ENCODE results near the gene TRIM26.
"Not testable (repeated sequence)": the region's sequence is repeated elsewhere in the genome, so short reads cannot be mapped to it uniquely, and the experiment has no call there.

The TRIM26 gene

DNA sequence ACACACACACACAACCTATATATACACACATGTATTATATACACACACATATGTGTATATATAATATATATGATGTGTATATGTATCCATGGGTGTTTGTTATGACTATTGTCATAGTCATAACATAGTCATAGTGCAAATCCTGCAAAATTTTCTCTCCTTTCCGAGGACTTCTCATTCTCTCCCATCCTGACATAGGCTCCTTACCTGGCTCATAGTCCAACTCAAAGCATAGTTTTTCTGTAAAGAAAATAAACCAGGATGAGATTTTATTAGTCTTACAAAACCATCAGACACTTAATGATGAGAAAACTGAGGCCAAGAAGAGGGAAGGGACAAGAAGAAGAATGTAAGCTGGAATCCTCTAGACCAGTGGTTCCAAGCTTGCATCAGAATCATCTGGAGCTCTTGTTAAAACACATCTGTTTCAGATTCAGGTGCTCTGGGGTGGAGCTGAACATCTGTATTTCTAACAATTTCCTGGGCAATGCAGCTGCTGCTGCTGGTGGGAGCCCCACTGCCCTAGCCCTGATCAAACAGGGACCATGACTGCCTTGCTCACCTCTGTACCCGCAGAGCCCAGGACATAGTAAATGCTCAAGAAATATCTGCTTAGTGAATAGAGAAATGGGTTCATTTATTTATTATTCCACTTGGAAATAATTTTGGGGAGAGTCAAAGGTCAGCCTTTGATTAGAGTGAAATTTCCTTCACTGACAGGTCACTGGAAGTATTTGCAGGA lies 57.5 kb downstream of the TRIM26 start:
- in situ Hi-C loops (cut with MboI; ENCODE audit: low sequenced_read_pairs) = no loop called here

DNA sequence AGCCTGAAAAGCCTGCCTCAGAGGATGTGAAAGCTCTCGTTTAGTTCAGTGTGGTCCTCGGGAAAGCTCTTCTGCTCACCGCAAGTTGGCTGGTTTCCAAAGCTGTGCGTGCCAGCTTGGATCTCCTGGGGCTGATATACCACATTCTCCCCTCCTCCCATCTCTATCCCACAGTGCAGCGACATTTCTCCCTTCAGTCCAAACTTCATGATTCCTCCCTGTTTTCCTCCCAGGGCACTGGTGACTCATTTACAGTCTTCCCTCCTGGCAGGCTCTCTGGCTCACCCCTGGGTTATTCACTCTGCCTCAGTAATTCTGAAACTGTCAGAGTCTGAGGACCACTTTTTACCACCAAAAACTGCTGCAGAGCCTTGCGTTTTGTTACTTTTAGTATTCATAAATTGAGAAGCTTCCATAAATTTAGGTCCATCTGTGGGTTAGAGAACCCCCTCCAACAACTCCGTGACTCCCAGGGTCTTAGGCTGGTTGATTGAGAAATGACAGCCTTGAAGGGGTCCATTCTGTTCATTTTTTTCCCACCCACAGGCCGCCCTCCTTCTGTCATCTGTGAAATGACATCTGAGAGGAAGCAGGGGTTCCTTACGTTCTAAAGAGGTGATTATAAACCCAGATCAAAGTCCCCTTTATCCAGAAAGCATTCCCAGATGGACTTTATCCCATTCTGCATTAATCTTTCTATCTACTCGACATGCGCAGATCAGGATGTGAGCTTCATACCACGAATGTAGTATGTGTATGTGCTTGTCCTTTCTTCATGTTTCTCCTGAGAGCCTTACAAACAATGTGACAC lies 58.3 kb downstream of the TRIM26 start:
- in situ Hi-C loops (cut with MboI; ENCODE audit: low sequenced_read_pairs) = no loop called here

GRCh38 chr6:30154061-30154460 lies 59.1 kb downstream of the TRIM26 start:
- in situ Hi-C loops (cut with MboI; ENCODE audit: low sequenced_read_pairs) = no loop called here

DNA sequence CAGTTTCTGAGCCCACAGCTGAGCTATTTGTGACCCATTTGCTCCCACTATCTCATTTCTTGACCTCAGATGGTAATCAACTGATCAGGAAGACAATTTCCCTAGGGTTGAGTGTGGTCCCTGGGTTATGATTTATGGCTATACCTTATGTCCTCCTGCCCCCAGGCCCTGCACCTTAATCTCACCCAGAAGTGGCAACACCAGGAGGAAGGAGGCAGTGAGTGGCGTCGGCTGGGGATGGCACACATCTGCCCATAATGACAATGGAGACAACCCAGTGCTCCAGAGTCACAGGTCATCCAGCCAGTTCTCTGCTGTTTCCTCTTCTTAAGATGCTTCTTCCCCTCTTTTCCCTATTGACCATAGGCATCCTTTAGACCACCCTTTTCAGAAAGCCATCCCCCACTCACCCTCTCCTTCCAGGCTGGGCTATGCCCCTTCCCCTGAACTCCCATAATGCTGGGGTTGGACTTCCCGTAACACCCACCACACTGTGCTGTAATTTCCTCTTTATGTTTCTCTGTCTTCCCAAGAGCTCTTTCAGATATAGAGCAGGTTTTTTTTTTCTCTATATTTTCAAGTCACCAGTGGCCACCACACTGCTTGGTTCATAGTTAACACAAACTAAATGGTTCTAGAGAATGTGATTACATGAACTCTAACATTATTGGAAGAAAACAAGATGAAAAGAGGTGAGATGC lies 60.1 kb downstream of the TRIM26 start:
- in situ Hi-C loops (cut with MboI; ENCODE audit: low sequenced_read_pairs) = no loop called here

DNA sequence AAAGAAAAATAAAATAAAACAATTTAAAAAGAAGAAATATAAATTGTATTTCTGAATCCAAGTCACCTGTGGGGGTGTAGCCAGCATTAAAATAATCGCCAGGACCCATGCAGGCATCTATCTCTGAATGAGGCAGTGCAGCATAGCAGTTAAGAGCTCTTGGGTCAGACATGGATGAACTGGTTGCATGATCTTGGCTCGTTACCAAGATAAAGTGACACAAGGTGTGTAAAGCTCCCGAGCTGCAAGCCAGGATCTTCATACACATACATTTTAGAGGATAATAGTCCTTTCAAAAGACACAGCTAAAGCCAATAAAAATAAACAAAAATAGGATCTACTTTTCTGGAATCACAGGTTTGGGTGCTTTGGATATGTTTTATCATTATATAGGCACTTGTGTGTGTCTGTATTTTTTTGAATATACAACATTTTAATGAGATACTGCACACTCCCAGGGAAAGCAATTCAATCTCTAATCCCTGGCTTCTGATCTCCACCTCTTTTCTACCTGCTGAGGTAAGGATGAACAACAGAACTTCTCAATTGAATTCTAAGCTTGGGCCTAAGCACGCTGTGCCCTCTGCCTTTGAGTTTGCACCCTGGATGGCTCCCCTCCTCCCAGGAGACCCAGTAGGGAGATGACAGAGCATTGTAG lies 61.1 kb downstream of the TRIM26 start:
- in situ Hi-C loops (cut with MboI; ENCODE audit: low sequenced_read_pairs) = no loop called here

DNA sequence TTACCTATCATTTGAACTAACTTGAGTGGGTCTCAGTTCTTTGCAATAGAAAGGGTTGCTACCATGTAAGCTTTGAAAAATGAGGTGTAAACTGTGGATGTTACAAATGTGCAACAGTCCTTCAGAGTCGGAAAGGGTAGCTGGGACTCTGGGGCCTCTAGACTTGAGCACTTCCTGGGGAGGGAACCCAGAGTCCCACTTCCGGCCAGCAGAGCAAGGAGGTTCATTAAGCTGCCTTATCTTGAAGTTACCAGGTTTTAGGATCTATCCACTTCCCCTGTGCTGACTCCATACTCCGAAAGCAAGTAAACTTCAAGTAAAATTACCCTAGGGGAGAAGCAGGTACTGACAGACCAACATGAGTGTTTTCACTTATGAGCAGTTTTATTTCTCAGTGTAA lies 61.6 kb downstream of the TRIM26 start:
- in situ Hi-C loops (cut with MboI; ENCODE audit: low sequenced_read_pairs) = no loop called here

DNA sequence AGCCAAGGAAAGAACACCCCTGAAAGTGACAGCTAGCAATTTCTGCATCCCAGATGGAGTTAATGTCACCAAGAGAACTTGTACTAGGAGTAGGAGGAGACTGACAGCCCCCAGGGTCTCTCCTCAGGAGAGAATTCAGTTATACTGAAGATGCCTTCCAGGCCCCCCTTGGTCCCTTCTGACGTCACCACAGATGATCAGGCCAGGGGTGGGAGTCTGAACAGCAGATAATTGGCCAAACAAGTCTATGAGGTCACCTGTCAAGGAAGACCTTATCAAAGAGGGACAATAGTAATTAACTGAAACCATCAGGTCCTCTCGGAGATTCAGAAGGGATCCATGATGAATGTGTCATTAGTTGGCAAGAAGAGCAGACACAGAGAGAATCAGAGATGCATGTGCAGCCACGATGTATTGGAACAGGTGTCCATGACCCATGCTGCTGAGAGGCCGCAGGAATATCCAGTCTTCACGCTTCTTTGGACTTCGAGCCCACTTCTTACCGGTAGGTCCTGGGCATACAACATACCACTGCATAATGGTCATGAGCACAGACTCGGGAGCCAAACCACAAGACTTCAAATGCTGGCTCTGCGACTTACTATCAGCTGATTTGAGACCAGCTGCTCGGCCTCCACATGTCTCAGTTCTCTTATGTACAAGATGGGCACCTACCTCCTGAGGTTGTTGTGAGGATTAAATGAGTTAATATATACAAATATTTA lies 62.4 kb downstream of the TRIM26 start:
- in situ Hi-C loops (cut with MboI; ENCODE audit: low sequenced_read_pairs) = no loop called here

GRCh38 chr6:30149858-30150550 lies 63.2 kb downstream of the TRIM26 start:
- in situ Hi-C loops (cut with MboI; ENCODE audit: low sequenced_read_pairs) = no loop called here

- in situ Hi-C loops (cut with MboI; ENCODE audit: low sequenced_read_pairs) = no loop called here
Measured at GRCh38 chr6:30149234-30149633, 64.0 kb downstream of the TRIM26 start.

GRCh38 chr6:30147096-30147495 lies 66.1 kb downstream of the TRIM26 start:
- in situ Hi-C loops (cut with MboI; ENCODE audit: low sequenced_read_pairs) = no loop called here

DNA sequence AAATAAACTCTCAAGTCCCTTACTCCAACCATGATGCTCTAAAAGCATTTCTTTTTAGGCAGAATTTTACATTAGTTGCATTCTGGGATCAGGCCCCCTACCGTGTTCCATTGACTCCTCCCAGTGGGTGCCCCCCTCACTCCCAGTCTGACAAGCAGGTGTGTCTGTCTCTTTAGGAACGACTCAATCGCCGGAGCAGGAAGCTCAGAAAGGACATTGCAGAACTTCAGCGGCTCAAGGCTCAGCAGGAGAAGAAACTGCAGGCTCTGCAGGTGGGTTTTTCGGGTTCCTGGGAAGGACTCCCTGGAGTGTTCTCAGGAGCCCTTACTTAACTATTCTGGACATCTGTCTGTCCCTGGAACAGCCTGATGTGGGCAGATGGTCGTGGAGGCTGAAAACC lies 67.4 kb downstream of the TRIM26 start:
- in situ Hi-C loops (cut with MboI; ENCODE audit: low sequenced_read_pairs) = no loop called here

DNA sequence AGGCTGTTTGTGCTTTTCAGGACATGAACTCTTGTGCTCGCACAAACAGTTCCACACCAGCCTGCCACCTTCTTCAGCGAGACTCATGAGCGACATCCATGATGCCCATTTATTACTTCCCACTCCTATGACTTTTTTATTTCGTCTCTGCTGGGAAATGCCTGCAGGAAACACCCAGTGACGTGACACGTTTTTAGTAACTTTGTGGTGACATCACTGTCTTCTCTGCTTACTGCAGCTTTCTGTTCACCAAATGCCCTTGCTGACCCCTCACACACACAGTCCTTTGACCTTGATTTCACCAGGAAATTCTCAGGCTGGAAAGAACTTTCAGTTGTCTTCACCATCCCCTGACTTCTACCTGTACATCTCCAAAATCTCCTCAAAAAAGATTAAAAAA lies 68.4 kb downstream of the TRIM26 start:
- in situ Hi-C loops (cut with MboI; ENCODE audit: low sequenced_read_pairs) = no loop called here

GRCh38 chr6:30143780-30144179 lies 69.4 kb downstream of the TRIM26 start:
- in situ Hi-C loops (cut with MboI; ENCODE audit: low sequenced_read_pairs) = no loop called here

GRCh38 chr6:30142665-30143064 lies 70.5 kb downstream of the TRIM26 start:
- in situ Hi-C loops (cut with MboI; ENCODE audit: low sequenced_read_pairs) = no loop called here

- in situ Hi-C loops (cut with MboI; ENCODE audit: low sequenced_read_pairs) = not testable (repeated sequence)
Measured at GRCh38 chr6:30140240-30140639, 73.0 kb downstream of the TRIM26 start.

GRCh38 chr6:30136570-30137286 lies 76.5 kb downstream of the TRIM26 start:
- in situ Hi-C loops (cut with MboI; ENCODE audit: low sequenced_read_pairs) = no loop called here

- in situ Hi-C loops (cut with MboI; ENCODE audit: low sequenced_read_pairs) = no loop called here
Measured at GRCh38 chr6:30135757-30136156, 77.4 kb downstream of the TRIM26 start, which contains the start of gene TRIM40. Gene TRIM40, plus strand, starts transcription at chr6:30136140. Its CDS starts 897 bp downstream, at chr6:30137037.

DNA sequence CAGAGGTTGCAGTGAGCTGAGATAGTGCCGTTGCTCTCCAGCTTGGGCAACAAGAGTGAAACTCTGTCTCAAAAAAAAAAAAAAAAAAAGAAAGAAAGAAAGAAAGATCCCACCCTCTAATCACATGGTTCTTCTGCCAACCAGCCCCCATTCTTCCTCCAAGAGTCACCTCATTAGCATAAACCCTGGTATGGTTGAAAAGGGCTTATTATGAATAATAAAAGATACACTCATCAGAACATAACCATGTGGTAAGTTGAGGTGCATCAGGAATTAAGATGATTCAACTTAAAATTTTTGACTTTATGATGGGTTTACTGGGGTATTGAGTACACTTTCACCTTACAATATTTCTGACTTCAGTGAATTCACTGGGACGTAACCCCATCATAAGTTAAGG lies 78.1 kb downstream of the TRIM26 start:
- in situ Hi-C loops (cut with MboI; ENCODE audit: low sequenced_read_pairs) = no loop called here
